Aorta (tissue), 5 donors: ENCODE results near the gene RAB38. TPM values are rescaled to one million over a fixed set of nuclear protein-coding genes. Genes with fewer than 3 reads are reported as not detected.

Experiments used
- ATAC-seq: fragments of 200-7000 bp; cut with Tn5 transposase; one replicate; pipeline ENCODE4 v1.9.1; 2022; ENCODE audit warnings: moderate library complexity; ENCODE audit not compliant: low FRiP score
- DNase-seq, 2 donors: peaks; one replicate each; pipeline ENCODE4 v3.0.0-alpha.2; 2020
- H3K27ac ChIP-seq, 2 donors: one replicate each; pipeline ENCODE4 v1.5.1; 2013; ENCODE audit warnings: low read length in 2 of 2, mild to moderate bottlenecking in 2 of 2, moderate library complexity in 2 of 2, control low read depth in 1 of 2, inconsistent platforms in 1 of 2, low read depth in 1 of 2
- H3K27me3 ChIP-seq, 2 donors: one replicate each; pipeline ENCODE4 v1.6.1; 2013; ENCODE audit warnings: control low read depth in 1 of 2, low read length in 1 of 2, mild to moderate bottlenecking in 1 of 2, moderate library complexity in 1 of 2; ENCODE audit not compliant: insufficient read depth in 2 of 2, control insufficient read depth in 1 of 2
- H3K36me3 ChIP-seq, 2 donors: one replicate each; pipeline ENCODE4 v1.6.1; 2013; ENCODE audit warnings: control low read depth in 1 of 2, low read length in 1 of 2, mild to moderate bottlenecking in 1 of 2; ENCODE audit not compliant: insufficient read depth in 2 of 2, control insufficient read depth in 1 of 2
- H3K4me1 ChIP-seq, 2 donors: one replicate each; pipeline ENCODE4 v1.6.1; 2013; ENCODE audit warnings: low read length in 2 of 2, control low read depth in 1 of 2, mild to moderate bottlenecking in 1 of 2, moderate library complexity in 1 of 2; ENCODE audit not compliant: insufficient read depth in 2 of 2, control insufficient read depth in 1 of 2
- H3K4me3 ChIP-seq, 2 donors: one replicate each; pipeline ENCODE4 v1.5.1; 2013; ENCODE audit warnings: low read length in 2 of 2, control low read depth in 1 of 2, mild to moderate bottlenecking in 1 of 2
- H3K9me3 ChIP-seq: one replicate; pipeline ENCODE4 v1.6.1; 2013; ENCODE audit warnings: mild to moderate bottlenecking, low read length; ENCODE audit not compliant: control insufficient read depth
- WGBS, 2 donors: extraction: QIAGEN DNeasy Blood & Tissue Kit; methylation state at CpG; one replicate each; pipeline ENCODE4 v1.1.7; 2013; 5-methylcytosine and 5-hydroxymethylcytosine counted together
- intact Hi-C, 2 donors: fragments of 100-400 bp; cut with DNase I; formaldehyde crosslinking; loops; one replicate each; pipeline versions ENCODE4 v1.14.2 to v1.15.0; 2022
- polyA plus RNA-seq, 2 donors: library from polyadenylated mRNA; stranded (reverse); fragments of 200-250 nt; gene quantifications; one replicate each; pipeline ENCODE4 v1.2.3, GENCODE V29; 2013
- total RNA-seq, 2 donors: library from RNA; stranded (reverse); fragmentation: NEBNext Ultra II Directional; extraction: Animal tissue kit (Norgen Biotek cat#: 25700); gene quantifications; one replicate each; pipeline ENCODE4 v1.2.1, GENCODE V29; 2021
- donor health status: healthy with polysubstance abuse.
- donor health status: Bipolar disorder and iron deficiency.
- donor health status: DM: no; HTN: no; CAD: no.
- donor health status: DM: no; HTN: no; CAD: no.
- donor health status: DM: yes; HTN: yes; CAD: no.

Gene RAB38
- total and polyA plus RNA-seq, 4 donors = 2.0 to 5.1 (median 3.0) TPM

- Histone ChIP-seq H3K9me3 (no peaks in the 10 kb centered on the region), H3K4me1 (no peaks in the 10 kb centered on the region), H3K4me3 (no peak overlapping the region), H3K27ac (no peak overlapping the region), H3K36me3 (no peaks in the 10 kb centered on the region), H3K27me3 (no peaks in the 10 kb centered on the region)
- WGBS, 2 donors = 71 to 80% methylated on average over 9 of the region's 9 CpGs
- intact Hi-C loops = no loop called here
- no peak for ATAC-seq
- no peak for DNase-seq
Measured at GRCh38 chr11:88103337-88104206, 71.7 kb downstream of the RAB38 start.

GRCh38 chr11:88102598-88102934 lies 72.7 kb downstream of the RAB38 start:
- DNase-seq (no peak), ATAC-seq (no peak)
- H3K9me3 ChIP-seq = no peaks in the 10 kb centered on the region
- no peaks in the 10 kb centered on the region for H3K27me3 ChIP-seq
- WGBS, 2 donors = 86 to 89% methylated on average over 3 of the region's 3 CpGs
- H3K36me3 ChIP-seq = no peaks in the 10 kb centered on the region
- intact Hi-C loops = no loop called here
- no peak overlapping the region for H3K27ac ChIP-seq
- no peak overlapping the region for H3K4me3 ChIP-seq
- no peaks in the 10 kb centered on the region for H3K4me1 ChIP-seq

GRCh38 chr11:88101881-88102597 lies 73.2 kb downstream of the RAB38 start:
- H3K27me3 ChIP-seq = no peaks in the 10 kb centered on the region
- H3K9me3 ChIP-seq = no peaks in the 10 kb centered on the region
- DNase-seq (no peak), ATAC-seq (no peak)
- H3K4me1 ChIP-seq = no peaks in the 10 kb centered on the region
- H3K27ac ChIP-seq = no peak overlapping the region
- intact Hi-C loops = no loop called here
- no peaks in the 10 kb centered on the region for H3K36me3 ChIP-seq
- WGBS, 2 donors = 83 to 85% methylated on average over 3 of the region's 3 CpGs
- H3K4me3 ChIP-seq = no peak overlapping the region

GRCh38 chr11:88100151-88100550 lies 75.1 kb downstream of the RAB38 start:
- ATAC-seq (no peak), DNase-seq (no peak)
- no peak overlapping the region for H3K4me3 ChIP-seq
- H3K9me3 ChIP-seq = no peaks in the 10 kb centered on the region
- no peaks in the 10 kb centered on the region for H3K4me1 ChIP-seq
- no peaks in the 10 kb centered on the region for H3K36me3 ChIP-seq
- H3K27ac ChIP-seq = no peak overlapping the region
- H3K27me3 ChIP-seq = no peaks in the 10 kb centered on the region
- intact Hi-C loops = no loop called here
- 8 to 14% methylated on average over 6 of the region's 6 CpGs for WGBS, 2 donors

GRCh38 chr11:88098289-88098688 lies 77.0 kb downstream of the RAB38 start:
- no peaks in the 10 kb centered on the region for H3K9me3 ChIP-seq
- H3K4me3 ChIP-seq = no peak overlapping the region
- ATAC-seq = no peak
- H3K27me3 ChIP-seq = no peaks in the 10 kb centered on the region
- intact Hi-C loops = no loop called here
- no peak for DNase-seq
- H3K27ac ChIP-seq = no peak overlapping the region
- H3K4me1 ChIP-seq = no peaks in the 10 kb centered on the region
- H3K36me3 ChIP-seq = no peaks in the 10 kb centered on the region

GRCh38 chr11:88089134-88089533 lies 86.1 kb downstream of the RAB38 start:
- Histone ChIP-seq H3K27me3 (peaks cover 0 to 1% of the 10 kb centered on the region in 2 donors), H3K4me3 (no peak overlapping the region), H3K27ac (no peak overlapping the region), H3K36me3 (no peaks in the 10 kb centered on the region), H3K9me3 (no peaks in the 10 kb centered on the region), H3K4me1 (no peaks in the 10 kb centered on the region)
- DNase-seq = no peak
- WGBS, 2 donors = 10 to 20% methylated on average over 1 of the region's 1 CpG
- intact Hi-C loops = no loop called here
- ATAC-seq = no peak

GRCh38 chr11:88087337-88087736 lies 87.9 kb downstream of the RAB38 start:
- DNase-seq (no peak), ATAC-seq (no peak)
- H3K4me1 ChIP-seq = no peaks in the 10 kb centered on the region
- no peak overlapping the region for H3K27ac ChIP-seq
- no peaks in the 10 kb centered on the region for H3K9me3 ChIP-seq
- intact Hi-C loops = no loop called here
- WGBS, 2 donors = 73 to 77% methylated on average over 3 of the region's 3 CpGs
- no peak overlapping the region for H3K4me3 ChIP-seq
- peaks cover 0 to 1% of the 10 kb centered on the region in 2 donors for H3K27me3 ChIP-seq
- no peaks in the 10 kb centered on the region for H3K36me3 ChIP-seq

GRCh38 chr11:88086297-88086696 lies 88.9 kb downstream of the RAB38 start:
- WGBS, 2 donors = 86 to 88% methylated on average over 2 of the region's 2 CpGs
- Histone ChIP-seq H3K36me3 (no peaks in the 10 kb centered on the region), H3K4me3 (no peak overlapping the region), H3K27me3 (peaks cover 0 to 1% of the 10 kb centered on the region in 2 donors), H3K4me1 (no peaks in the 10 kb centered on the region), H3K9me3 (no peaks in the 10 kb centered on the region), H3K27ac (no peak overlapping the region)
- intact Hi-C loops = no loop called here
- DNase-seq (no peak), ATAC-seq (no peak)

- no peaks in the 10 kb centered on the region for H3K4me1 ChIP-seq
- no peaks in the 10 kb centered on the region for H3K36me3 ChIP-seq
- H3K27ac ChIP-seq = no peak overlapping the region
- 18 to 19% methylated on average over 1 of the region's 1 CpG for WGBS, 2 donors
- no peaks in the 10 kb centered on the region for H3K27me3 ChIP-seq
- H3K4me3 ChIP-seq = no peak overlapping the region
- ATAC-seq (no peak), DNase-seq (no peak)
- no peaks in the 10 kb centered on the region for H3K9me3 ChIP-seq
- intact Hi-C loops = no loop called here
Measured at GRCh38 chr11:88070437-88070836, 104.8 kb downstream of the RAB38 start.
